Activated CD8-positive, alpha-beta T cell treated with anti-CD3 and anti-CD28 coated beads for 36 hours (primary cell): ENCODE measurements around the gene FHAD1. TPM values are rescaled to one million over a fixed set of nuclear protein-coding genes. Genes with fewer than 3 reads are reported as not detected.

Experiments
- ATAC-seq: fragments of 200-7000 bp; cut with Tn5 transposase; one replicate; pipeline ENCODE4 v1.10.0; 2021; ENCODE audit warnings: mild to moderate bottlenecking, moderate library complexity
- CTCF ChIA-PET: fragments of 350-600 bp; sonication (Branson Sonifier 250); formaldehyde crosslinking; loops from one replicate; lab custom pipeline; 2021; ENCODE audit warnings: antibody characterized with exemption; lab: Charles Lee
- POLR2A ChIA-PET: fragments of 350-600 bp; sonication (Branson Sonifier 250); formaldehyde crosslinking; loops from one replicate; lab custom pipeline; 2021; ENCODE audit warnings: antibody characterized with exemption; lab: Charles Lee
- DNase-seq: peaks from one replicate; pipeline ENCODE4 v3.0.0-alpha.2; 2020
- H3K27ac Mint-ChIP-seq: one replicate; pipeline ENCODE4 v1.8.0; 2021; ENCODE audit warnings: mild to moderate bottlenecking, mixed read lengths
- H3K27me3 Mint-ChIP-seq: one replicate; pipeline ENCODE4 v1.8.0; 2021; ENCODE audit warnings: mixed read lengths
- H3K36me3 Mint-ChIP-seq: one replicate; pipeline ENCODE4 v1.8.0; 2021; ENCODE audit warnings: low read depth, mixed read lengths
- H3K4me1 Mint-ChIP-seq: one replicate; pipeline ENCODE4 v1.8.0; 2021; ENCODE audit warnings: low read depth, mixed read lengths
- H3K4me3 Mint-ChIP-seq: one replicate; pipeline ENCODE4 v1.8.0; 2021; ENCODE audit warnings: mild to moderate bottlenecking, moderate library complexity, mixed read lengths
- H3K9me3 Mint-ChIP-seq: one replicate; pipeline ENCODE4 v1.8.0; 2021; ENCODE audit warnings: mixed read lengths
- CTCF ChIP-seq: fragments of 200-600 bp; IDR thresholded peaks from one replicate; pipeline ENCODE4 v1.8.0; 2022; ENCODE audit warnings: antibody characterized with exemption, mild to moderate bottlenecking
- intact Hi-C: fragments of 100-400 bp; cut with micrococcal nuclease; formaldehyde crosslinking; loops from one replicate; pipeline ENCODE4 v1.10.0; 2022
- total RNA-seq, 2 experiments: library from RNA; stranded (reverse); gene quantifications; one replicate each; pipeline ENCODE4 v1.2.3, GENCODE V29; 2021

Gene FHAD1
- total RNA-seq, 2 experiments from 2014 or later, result 0.07 to 0.16 TPM

DNA sequence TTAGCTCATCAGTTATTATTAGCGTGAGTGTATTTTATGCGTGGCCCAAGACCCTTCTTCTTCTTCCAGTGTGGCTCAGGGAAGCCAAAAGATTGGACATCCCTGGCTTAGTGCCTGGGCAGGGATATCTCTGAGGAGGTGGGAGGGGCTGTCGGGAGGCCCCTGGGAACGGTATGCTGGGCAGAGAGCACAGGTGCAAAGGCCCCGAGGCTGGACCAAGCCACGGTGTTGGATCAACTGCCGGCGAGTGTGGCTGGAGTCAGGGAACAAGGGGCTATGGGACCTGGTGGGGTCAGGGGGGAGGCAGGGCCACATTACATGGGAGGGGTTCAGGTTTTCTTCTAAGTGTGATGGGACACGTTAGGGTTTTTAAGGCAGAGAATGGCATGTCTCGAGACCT lies 62.7 kb downstream of the FHAD1 start:
- Mint-ChIP-seq H3K36me3 (no peaks in the 10 kb centered on the region), H3K27ac (no peak overlapping the region), H3K4me3 (no peak overlapping the region), H3K27me3 (peaks cover 3% of the 10 kb centered on the region), H3K4me1 (no peaks in the 10 kb centered on the region), H3K9me3 (no peaks in the 10 kb centered on the region)
- TF ChIP-seq CTCF, result no peak
- DNase-seq (no peak), ATAC-seq (no peak)
- intact Hi-C loops, result no loop called here
- POLR2A ChIA-PET, result no interaction called here
- CTCF ChIA-PET, result interaction anchor here (0.9 to 1.6 kb wide), 3 partner anchors 13 to 182 kb away, joined by 3 to 7 read pairs (median 3); no protein-coding TSS in a partner anchor

- no peak for ATAC-seq
- peaks cover 3% of the 10 kb centered on the region for H3K27me3 Mint-ChIP-seq
- CTCF ChIA-PET, result interaction anchor here (1.1 kb wide), 1 partner anchor 182 kb away, joined by 4 read pairs; no protein-coding TSS in a partner anchor
- H3K27ac Mint-ChIP-seq, result no peak overlapping the region
- no peaks in the 10 kb centered on the region for H3K4me1 Mint-ChIP-seq
- no peak overlapping the region for H3K4me3 Mint-ChIP-seq
- POLR2A ChIA-PET, result no interaction called here
- DNase-seq, result no peak
- intact Hi-C loops, result no loop called here
- no peaks in the 10 kb centered on the region for H3K36me3 Mint-ChIP-seq
- no peaks in the 10 kb centered on the region for H3K9me3 Mint-ChIP-seq
- TF ChIP-seq CTCF, result no peak
These were observed 63.5 kb downstream of the FHAD1 start for GRCh38 chr1:15310544-15310943.

DNA sequence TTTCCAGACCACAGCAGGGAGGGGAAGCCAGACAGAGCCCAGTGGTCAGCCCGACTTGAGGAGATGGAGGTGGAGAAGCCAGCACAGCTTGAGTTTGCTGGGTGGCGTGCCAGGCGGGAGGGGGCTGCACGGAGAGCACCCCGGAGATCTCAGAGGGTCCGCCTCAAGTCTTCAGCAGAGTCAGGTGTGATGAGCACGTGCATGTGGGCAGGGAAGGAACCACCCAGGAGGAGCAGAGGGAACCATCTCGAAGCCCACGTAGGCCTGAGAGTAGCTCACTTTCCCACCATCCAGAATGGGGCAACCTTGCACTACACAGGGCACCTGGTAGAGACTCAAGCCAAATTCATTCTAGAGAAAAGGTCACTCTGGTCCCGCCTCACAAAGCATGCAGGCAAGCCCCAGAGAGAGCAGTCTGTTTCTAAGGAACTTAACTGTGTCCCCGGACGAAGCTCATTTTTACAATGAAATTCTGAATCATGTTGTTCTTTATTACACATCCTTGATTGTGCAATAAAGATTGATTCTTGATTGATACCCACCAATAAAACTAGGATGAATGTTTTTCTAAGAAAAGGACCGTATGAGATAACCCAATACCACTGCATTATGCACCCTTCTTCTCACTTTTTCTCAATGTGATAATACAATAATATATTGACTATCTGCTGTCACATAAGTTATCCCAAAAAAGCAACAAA lies 64.2 kb downstream of the FHAD1 start:
- TF ChIP-seq CTCF, result no peak
- DNase-seq (no peak), ATAC-seq (no peak)
- H3K27me3 Mint-ChIP-seq, result peaks cover 3% of the 10 kb centered on the region
- no peaks in the 10 kb centered on the region for H3K36me3 Mint-ChIP-seq
- H3K4me3 Mint-ChIP-seq, result no peak overlapping the region
- no peaks in the 10 kb centered on the region for H3K9me3 Mint-ChIP-seq
- H3K27ac Mint-ChIP-seq, result no peak overlapping the region
- H3K4me1 Mint-ChIP-seq, result no peaks in the 10 kb centered on the region
- CTCF ChIA-PET, result interaction anchor here (1.1 kb wide), 1 partner anchor 182 kb away, joined by 4 read pairs; no protein-coding TSS in a partner anchor
- POLR2A ChIA-PET, result interaction anchor here (0.7 kb wide), 1 partner anchor 120 kb away, joined by 3 read pairs; no protein-coding TSS in a partner anchor
- intact Hi-C loops, result no loop called here

DNA sequence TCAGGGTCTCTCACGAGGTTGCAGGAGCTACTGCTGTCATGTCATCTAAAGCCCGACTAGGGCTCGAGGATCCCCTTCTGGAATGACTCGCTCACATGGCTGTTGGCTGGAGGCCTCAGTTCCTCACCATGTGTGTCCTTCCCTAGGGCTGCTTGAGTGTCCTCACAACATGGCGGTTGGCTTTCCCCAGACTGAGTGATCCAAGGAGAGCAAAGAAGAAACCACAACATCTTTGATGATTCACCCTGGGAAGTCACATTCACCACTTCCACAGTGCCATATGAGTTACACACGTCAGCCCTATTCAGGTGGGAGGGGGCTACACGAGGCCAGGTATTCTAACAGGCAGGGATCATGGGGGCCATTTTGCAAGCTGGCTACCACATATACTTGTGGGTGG lies 64.9 kb downstream of the FHAD1 start:
- Mint-ChIP-seq H3K27ac (no peak overlapping the region), H3K4me3 (no peak overlapping the region), H3K36me3 (no peaks in the 10 kb centered on the region), H3K9me3 (no peaks in the 10 kb centered on the region), H3K4me1 (no peaks in the 10 kb centered on the region), H3K27me3 (peaks cover 3% of the 10 kb centered on the region)
- no peak for ATAC-seq
- no peak for TF ChIP-seq CTCF
- intact Hi-C loops, result no loop called here
- DNase-seq, result no peak
- ChIA-PET CTCF (interaction anchor here (1.1 to 1.6 kb wide), 2 partner anchors 11 to 183 kb away, joined by 4 to 10 read pairs; no protein-coding TSS in a partner anchor), POLR2A (interaction anchor here (0.7 kb wide), 1 partner anchor 120 kb away, joined by 3 read pairs; no protein-coding TSS in a partner anchor)
